ENCODE results near the gene SYCP2. TPM values are rescaled to one million over a fixed set of nuclear protein-coding genes. Genes with fewer than 3 reads are reported as not detected.

Gene SYCP2
- total and polyA plus RNA-seq, 2 of the 8 experiments (the other 6 are each of a cell fraction or from before 2014, with no cell fraction given) = 0.02 to 0.50 TPM

GRCh38 chr20:59935457-59936185 lies 2.2 kb upstream of the SYCP2 start (continued):
- TF ChIP-seq EZH2 (IDR thresholded peaks at IDR 0.05; ENCODE audit: low read depth, low read length, severe bottlenecking) = no peak
- TF ChIP-seq SAP30 (IDR thresholded peaks at IDR 0.05; ENCODE audit: insufficient read depth, insufficient replicate concordance, low read length) = no peak
- TF ChIP-seq RXRA (IDR thresholded peaks at IDR 0.05; ENCODE audit: insufficient read depth, low read depth, low read length) = no peak
- TF ChIP-seq MAX (IDR thresholded peaks at IDR 0.05) = no peak
- TF ChIP-seq TAF7 (optimal IDR thresholded peaks at IDR 0.05; ENCODE audit: borderline replicate concordance, low read depth, low read length) = no peak
- no peak for TF ChIP-seq CHD2 (IDR thresholded peaks at IDR 0.05; ENCODE audit: low read length)

Data from H1 (cell line).